Body of pancreas (tissue), 4 donors: Measurements from ENCODE around the gene SLC39A3.

Experiments
- POLR2A ChIP-seq, 3 donors: fragments of 450-650 bp; IDR thresholded peaks; one replicate each; pipeline ENCODE4 v1.6.1; 2016; ENCODE audit warnings: antibody characterized with exemption in 3 of 3, mild to moderate bottlenecking in 2 of 3
- TF ChIP-seq, protein P1 (sequence below), 7 experiments: fragments of 450-650 bp in 4 of 7; fragments of 200-600 bp in 3 of 7; sonication (generic) in 3 of 7; IDR thresholded peaks; one replicate each; pipeline ENCODE4 v1.5.1; 2016 to 2019; ENCODE audit warnings: antibody characterized with exemption in 7 of 7

DNA sequence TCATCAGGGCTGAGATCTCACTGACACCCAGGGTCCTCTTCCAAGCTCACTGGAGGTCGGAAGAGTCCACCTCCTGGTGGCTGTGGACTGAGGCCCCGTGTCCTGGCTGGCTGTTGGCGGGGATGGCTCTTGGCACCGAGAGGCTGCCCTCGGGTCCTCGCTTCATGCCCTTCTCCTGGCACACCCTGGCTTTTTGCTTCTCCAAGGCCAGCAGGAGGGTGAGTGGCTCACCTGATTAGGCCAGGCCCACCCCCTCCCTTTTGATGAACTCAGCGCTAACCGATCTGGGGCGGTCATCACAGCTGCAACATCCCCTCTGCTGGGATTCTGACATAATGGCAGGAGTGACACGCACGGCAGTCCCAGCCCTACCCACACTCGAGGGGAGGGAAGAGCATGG is 4.4 kb downstream of the SLC39A3 start:
- TF ChIP-seq, protein P1, sequence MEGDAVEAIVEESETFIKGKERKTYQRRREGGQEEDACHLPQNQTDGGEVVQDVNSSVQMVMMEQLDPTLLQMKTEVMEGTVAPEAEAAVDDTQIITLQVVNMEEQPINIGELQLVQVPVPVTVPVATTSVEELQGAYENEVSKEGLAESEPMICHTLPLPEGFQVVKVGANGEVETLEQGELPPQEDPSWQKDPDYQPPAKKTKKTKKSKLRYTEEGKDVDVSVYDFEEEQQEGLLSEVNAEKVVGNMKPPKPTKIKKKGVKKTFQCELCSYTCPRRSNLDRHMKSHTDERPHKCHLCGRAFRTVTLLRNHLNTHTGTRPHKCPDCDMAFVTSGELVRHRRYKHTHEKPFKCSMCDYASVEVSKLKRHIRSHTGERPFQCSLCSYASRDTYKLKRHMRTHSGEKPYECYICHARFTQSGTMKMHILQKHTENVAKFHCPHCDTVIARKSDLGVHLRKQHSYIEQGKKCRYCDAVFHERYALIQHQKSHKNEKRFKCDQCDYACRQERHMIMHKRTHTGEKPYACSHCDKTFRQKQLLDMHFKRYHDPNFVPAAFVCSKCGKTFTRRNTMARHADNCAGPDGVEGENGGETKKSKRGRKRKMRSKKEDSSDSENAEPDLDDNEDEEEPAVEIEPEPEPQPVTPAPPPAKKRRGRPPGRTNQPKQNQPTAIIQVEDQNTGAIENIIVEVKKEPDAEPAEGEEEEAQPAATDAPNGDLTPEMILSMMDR (IDR thresholded peaks at IDR 0.05) = no peak
- TF ChIP-seq POLR2A (IDR thresholded peaks at IDR 0.05) = no peak
